DMS53 treated with DMSO at 0.1 percent for 48 hours (cell line): Measurements from ENCODE around the gene AFF3.

Experiments used
- DNase-seq: peaks from one replicate; lab custom pipeline; 2025; ENCODE audit not compliant: unreplicated experiment; lab: John Stamatoyannopoulos, UW

AFF3 gene

DNA sequence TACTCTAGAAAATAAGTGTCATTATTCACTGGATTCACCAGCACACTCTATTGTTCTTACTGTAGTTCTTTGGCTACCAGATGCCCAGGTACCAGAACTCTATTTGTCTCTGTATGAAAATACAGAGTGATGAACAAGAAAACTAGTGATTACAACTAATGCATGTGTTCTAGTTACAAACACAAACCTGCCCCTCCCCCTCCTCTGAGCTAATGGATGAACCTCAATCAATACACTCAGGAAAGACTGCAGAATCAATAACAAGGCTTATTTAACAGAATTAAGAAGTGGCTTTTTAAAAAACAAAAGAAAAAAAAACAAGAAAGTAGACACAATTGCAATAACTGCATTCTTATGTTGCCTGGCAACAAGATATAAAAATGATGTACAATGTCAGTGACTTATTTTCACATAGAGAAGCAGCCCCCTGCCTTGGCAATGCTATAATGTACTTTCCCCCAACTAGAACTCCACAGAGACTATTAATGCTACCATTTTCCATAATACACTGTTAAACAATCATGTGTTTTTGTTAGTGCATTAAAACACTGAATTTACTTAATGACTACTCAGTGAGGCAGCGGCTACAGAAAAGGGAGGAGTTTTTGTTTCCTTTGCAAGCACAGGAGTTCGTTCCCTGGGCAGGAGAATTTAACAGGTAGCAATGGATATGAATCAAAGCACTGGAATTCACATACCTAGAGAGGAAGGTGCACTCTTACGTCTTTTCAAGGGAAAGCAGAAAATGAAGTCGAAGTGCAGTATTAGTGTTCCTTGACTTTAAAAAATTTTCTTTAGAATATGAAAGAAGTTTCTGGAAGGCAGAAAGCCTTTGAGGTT lies 333.8 kb downstream of the AFF3 start:
- DNase-seq = no peak

DNA sequence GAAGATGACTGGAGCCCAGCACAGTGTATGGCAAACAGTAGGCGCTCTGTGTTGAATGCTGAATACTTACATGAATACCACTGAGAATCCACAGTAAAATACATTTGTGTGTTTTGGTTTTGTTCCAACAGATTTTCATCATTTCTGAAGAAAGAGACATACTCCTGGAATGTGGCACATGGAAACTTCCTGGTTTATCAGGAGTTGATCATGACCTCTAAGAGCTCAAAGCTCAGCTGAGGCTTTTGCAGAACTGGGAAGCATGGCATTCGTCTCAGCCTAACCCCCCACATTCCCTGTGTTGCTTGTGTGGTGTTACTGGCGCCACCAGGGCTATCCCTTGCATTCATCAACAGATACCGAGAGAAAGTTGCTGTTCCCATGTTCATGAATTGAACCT lies 335.6 kb downstream of the AFF3 start:
- no peak for DNase-seq

DNA sequence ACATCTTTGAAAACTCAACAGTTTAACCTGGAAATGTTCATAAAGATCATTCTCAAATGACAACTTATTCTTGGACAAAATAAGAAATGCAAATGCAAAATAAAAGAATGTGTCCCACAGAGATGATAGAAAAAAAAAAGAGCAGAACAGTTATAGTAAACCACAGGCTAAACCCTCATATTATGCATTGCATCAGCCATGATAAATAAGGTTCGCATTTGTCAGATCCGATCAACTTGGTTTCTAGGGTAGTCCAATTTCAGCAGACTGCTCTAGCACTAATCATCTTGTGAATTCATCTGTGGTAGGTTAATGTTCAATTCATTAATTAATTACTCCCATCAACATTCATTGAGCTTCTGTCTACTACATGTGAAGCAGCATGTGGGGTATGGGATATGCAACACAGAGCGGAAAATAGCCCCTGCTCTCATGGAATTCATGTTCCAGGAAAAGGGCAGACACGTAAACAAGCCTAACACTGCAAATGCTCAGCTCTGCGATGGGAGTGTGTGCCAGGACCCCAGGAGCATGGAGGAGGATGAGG lies 336.4 kb downstream of the AFF3 start:
- DNase-seq = no peak

DNA sequence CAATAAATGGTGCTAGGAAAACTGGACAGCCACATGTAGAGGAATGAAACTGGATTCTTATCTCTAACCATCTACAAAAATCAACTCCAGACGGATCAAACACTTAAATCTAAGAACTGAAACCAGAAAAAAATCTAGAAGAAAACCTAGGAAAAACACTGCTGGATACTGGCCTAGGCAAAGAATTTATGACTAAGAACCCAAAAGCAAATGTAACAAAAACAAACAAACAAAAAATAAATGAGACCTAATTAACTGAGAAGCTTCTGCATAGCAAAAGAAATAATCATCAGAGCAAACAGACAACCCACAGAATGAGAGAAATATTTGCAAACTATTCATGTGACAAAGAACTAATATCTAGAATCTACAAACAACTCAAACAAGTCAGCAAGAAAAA lies 338.5 kb downstream of the AFF3 start:
- no peak for DNase-seq

DNA sequence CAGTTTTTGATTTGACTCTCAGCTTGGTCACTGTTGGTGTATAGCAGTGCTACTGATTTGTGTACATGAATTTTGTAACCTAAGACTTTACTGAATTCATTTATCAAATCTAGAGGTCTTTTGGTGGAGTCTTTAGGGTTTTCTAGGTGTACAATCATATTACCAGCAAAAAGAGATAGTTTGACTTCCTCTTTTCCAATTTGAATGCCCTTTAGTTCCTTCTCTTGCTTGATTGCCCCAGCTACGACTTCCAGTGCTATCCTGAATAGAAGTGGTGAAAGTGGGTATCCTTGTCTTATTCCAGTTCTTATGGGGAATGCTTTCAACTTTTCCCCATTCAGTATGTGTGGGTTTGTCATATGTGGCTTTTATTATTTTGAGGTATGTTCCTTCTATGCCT lies 339.7 kb downstream of the AFF3 start:
- no peak for DNase-seq

GRCh38 chr2:99801327-99801901 lies 341.0 kb downstream of the AFF3 start:
- DNase-seq = no peak

GRCh38 chr2:99797475-99797874 lies 344.9 kb downstream of the AFF3 start:
- no peak for DNase-seq

GRCh38 chr2:99794414-99794813 lies 348.0 kb downstream of the AFF3 start:
- no peak for DNase-seq

DNA sequence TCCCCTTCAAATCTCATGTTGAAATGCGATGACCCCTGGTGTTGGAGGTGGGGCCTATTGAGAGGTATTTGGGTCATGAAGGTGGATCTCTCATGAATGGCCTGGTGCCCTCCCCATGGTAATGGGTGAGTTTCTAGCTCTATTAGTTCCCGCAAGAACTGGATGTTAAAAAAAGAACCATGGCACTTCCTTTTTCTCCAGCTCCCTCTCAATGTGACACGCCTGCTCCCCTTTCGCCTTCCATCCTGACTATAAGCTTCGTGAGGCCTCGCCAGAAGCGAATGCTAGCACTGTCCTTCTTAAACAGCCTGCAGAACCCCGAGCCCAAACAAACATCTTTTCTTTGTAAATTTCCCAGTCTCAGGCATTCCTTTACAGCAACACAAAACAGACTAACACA lies 349.4 kb downstream of the AFF3 start:
- no peak for DNase-seq

DNA sequence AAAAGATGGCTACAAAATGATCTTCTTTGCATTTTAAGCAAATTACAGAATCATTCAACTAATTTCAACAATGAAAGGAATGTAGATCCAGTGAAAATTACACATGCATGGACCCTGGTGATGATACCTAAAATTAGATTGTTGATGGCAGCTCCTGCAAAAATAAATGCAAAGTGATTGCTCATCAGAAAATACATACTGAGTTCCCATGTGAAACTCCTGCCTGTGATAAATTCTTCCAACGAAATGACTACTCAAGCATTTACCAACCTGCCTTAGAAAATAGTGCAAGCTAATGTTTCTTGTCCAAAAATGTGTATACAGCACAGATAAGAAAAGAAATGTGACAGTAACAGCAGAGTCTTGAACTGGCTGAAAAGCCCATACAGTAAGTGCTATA lies 352.5 kb downstream of the AFF3 start:
- DNase-seq = no peak

DNA sequence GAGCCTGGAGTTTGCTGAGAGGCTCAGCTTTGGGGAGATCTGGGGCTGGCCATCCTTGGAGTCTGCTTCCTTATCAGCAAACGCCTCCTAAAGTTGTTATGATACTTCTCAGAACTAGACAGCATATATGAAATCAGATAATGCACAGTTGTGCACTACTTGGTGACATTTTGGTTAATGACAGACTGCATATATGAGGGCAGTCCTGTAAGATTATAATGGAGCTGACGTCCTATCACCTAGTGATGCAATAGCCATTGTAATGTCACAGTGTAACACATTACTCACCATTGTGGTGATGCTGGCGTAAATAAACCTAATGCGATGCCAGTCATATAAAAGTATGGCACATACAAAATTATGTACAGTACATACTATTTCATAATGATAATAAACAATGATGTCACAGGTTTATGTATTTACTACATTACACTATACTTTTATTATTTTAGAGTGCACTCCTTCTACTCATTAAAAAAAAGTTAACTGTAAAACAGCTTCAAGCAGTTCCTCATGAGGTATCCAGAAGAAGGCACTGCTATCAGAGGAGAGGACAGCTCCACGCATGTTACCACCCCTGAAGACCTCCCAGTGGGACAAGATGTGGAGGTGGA lies 354.5 kb downstream of the AFF3 start:
- no peak for DNase-seq

- DNase-seq = no peak
Measured at GRCh38 chr2:99786636-99787390, 355.6 kb downstream of the AFF3 start.

GRCh38 chr2:99784946-99785345 lies 357.4 kb downstream of the AFF3 start:
- no peak for DNase-seq

DNA sequence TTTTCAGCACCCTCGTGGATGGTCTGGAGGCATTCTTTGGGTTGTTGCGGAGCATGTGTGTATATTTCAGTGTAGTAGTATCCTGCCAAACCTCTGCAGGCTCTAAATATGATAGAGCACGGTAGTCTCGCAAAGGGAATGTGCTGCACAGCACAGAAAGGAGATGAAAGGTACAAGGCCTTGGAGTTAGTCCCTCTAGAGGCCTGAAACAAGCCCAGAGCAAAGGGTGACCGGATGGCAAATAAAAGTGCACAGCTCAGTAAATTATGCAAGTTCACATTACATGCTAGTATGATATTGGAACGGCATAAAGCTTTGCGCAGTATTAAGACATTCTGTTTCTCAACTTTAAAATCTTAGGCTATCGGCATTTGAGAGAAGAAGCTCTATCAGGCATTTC lies 358.1 kb downstream of the AFF3 start:
- no peak for DNase-seq

DNA sequence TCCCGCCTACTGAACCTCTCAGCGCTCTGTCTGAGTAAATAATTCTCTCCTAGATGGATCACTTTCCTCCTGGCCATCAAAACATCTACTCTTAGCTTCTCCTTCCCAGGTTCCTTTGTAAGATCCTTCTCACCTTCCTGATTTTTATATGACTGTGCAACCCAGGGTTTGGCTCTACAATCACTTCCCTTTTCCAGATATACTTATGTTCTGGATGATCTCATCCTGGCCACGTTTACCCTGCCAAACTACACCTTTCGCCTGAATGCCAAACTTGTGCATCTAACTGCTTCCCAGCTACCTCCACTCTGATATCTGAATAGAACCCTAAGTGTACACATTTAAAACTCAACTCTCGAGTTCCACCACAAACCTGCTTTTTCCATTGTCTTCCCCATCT lies 362.1 kb downstream of the AFF3 start:
- no peak for DNase-seq

- no peak for DNase-seq
Measured at GRCh38 chr2:99779276-99779675, 363.1 kb downstream of the AFF3 start.

DNA sequence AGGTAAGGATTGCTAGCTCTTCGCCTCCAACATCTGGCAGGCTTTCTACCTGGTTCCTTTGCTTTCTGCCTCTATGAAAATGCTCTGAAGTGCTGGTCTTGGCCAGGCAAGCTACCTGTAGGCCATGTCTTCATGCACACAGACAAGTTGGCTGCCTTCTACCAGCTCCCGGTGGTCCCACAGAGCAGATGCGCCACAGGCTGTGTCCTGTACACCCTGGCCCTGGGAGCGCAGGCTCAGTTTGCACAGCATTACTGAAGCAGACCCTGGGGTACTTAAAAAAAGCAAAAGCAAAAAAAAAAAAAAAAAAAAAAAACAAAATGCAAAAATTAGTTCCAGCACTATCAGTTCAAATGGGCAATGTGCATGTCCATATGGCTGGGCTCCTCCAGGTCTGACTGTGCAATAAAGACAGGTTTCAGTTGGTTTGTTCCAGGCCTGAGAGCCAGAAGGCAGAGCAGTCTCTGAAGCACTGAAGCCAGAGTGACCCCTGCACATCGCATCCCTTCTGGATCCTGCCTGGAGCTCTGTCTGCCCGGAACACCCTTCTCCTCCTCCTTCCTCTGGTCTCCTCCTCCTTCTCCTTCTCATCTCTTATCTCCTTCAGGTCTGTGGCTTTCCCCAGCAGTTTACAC lies 364.6 kb downstream of the AFF3 start:
- no peak for DNase-seq

DNA sequence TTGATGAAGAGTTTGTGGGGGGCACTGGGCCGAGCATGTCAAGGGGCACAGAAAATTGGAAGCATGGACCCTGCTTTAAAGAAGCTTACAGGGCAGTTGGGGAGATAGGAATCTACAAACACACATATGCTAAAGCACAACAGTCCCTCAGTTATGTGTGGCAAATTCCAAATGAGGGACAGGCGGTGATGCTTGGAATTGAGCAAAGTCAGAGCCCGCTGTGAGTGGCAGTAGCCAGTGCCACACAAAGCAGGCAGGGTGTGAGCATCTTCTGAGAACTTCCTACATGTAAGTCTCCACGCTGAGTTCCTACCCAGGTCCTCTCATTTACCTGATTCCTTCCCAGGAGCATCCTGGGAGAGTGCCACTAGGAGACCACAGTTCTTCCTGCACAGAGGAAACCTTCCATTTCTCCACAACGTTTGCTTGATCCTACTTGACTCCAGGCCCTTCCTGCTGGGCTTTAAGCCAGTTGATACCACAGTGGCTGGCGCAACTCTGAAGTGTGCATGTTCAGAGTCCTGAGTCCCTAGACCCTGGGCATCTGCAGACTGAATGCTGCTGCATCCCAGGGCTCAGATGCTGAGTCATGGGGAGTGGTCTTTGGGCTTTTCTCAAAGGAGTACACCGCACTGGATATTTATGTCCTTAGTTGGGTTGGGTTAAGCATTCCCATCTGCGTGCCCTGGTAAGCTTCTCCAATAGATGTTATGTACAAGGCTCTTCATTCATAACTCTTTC lies 365.3 kb downstream of the AFF3 start:
- no peak for DNase-seq

DNA sequence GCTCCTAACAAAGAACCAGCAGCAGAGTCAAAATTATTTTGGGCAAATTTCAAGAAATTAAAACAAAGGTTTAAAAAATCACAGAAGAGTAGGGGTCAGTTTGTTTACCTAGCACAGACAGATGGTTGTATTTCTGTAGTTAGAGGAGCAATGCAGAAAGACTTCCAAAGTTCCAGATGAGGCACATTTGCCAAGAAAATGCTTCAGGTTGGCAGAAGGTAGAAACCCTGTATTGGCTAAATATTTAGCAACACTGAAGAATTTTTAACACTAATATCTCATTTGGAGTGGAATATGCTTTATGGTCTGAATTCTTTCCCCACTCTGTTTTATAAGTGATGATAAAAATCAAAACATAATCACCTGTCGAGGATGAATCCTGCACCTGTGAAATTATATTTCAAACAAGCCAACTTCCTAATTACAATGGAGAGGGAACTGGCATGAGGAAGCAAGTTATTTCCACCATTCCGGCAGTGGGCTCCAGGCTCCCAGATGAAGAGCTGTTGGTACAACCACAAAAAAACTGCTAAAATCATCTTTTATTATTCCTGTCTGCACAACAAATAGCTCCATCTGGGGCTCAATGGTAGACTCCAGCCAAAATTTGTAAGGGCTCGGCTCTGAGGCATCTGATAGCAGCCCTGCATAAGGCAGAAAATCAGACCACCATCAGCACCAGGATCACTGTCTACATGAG lies 366.0 kb downstream of the AFF3 start:
- no peak for DNase-seq

DNA sequence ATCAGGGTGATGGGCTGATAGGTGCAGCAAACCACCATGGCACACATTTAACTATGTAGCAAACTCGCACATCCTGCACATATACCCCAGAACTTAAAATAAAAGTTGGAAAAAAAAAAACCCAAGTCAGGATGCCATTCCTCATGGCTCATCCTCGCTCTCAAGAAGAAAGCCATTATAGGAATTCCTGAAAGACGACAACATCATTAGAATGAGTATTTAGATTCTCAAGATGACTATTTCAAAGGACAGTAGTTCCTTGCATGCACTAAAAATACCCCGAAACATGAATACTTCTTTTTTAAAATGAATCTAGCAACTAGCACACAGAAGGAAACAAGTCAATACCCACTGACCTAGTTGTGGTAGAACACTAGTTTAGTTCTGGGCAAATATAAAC lies 366.8 kb downstream of the AFF3 start:
- DNase-seq = no peak
